Measurements from ENCODE around the gene TMEM129. TPM values are rescaled to one million over a fixed set of nuclear protein-coding genes. Genes with fewer than 3 reads are reported as not detected.

Gene TMEM129
- total RNA-seq (18.5 TPM), polyA plus RNA-seq (64.8 TPM)

- Histone ChIP-seq H3K27ac (ENCODE audit: low read depth) (peak within 1 kb of the TSS; percentile 81), H3K36me3 (ENCODE audit: insufficient read depth) (no peaks in the 10 kb centered on the region), H3K4me1 (ENCODE audit: insufficient read depth) (peaks cover 5% of the 10 kb centered on the region), H3K4me3 (ENCODE audit: low read depth, low read length) (peak within 1 kb of the TSS; percentile 56)
- WGBS = under 1% methylated on average over 83 of the region's 83 CpGs
- DNase-seq (ENCODE audit: extremely low spot score) = peak; percentile 87
Observed at GRCh38 chr4:1721003-1721665, at the start of gene TMEM129, which contains the start of gene TACC3. TSS of gene TMEM129 (minus strand) at chr4:1721323. CDS start at chr4:1720837, 486 bp downstream. TSS of gene TACC3 (plus strand) at chr4:1721521. CDS start at chr4:1723422, 1,901 bp downstream.

GRCh38 chr4:1770791-1771231 is 49.7 kb upstream of the TMEM129 start:
- H3K4me3 ChIP-seq (ENCODE audit: low read depth, low read length) = no peak overlapping the region
- WGBS = 88% methylated on average over 11 of the region's 11 CpGs
- H3K36me3 ChIP-seq (ENCODE audit: insufficient read depth) = no peaks in the 10 kb centered on the region
- DNase-seq (ENCODE audit: extremely low spot score) = no peak
- no peak overlapping the region for H3K27ac ChIP-seq (ENCODE audit: low read depth)
- peaks cover 2% of the 10 kb centered on the region for H3K4me1 ChIP-seq (ENCODE audit: insufficient read depth)

- Histone ChIP-seq H3K4me1 (ENCODE audit: insufficient read depth) (peaks cover 2% of the 10 kb centered on the region), H3K27ac (ENCODE audit: low read depth) (peak overlapping the region; percentile 86), H3K4me3 (ENCODE audit: low read depth, low read length) (no peak overlapping the region), H3K36me3 (ENCODE audit: insufficient read depth) (no peaks in the 10 kb centered on the region)
- no peak for DNase-seq (ENCODE audit: extremely low spot score)
- WGBS = 59% methylated on average over 33 of the region's 33 CpGs
Observed at GRCh38 chr4:1770245-1770644, 49.1 kb upstream of the TMEM129 start.

- Histone ChIP-seq H3K4me1 (ENCODE audit: insufficient read depth) (peaks cover 2% of the 10 kb centered on the region), H3K4me3 (ENCODE audit: low read depth, low read length) (no peak overlapping the region), H3K36me3 (ENCODE audit: insufficient read depth) (no peaks in the 10 kb centered on the region), H3K27ac (ENCODE audit: low read depth) (peak overlapping the region; percentile 86)
- DNase-seq (ENCODE audit: extremely low spot score) = no peak
- 84% methylated on average over 6 of the region's 6 CpGs for WGBS
Observed at GRCh38 chr4:1769692-1770091, 48.6 kb upstream of the TMEM129 start.

GRCh38 chr4:1768367-1769034 is 47.4 kb upstream of the TMEM129 start:
- 78% methylated on average over 23 of the region's 23 CpGs for WGBS
- Histone ChIP-seq H3K4me1 (ENCODE audit: insufficient read depth) (peaks cover 2% of the 10 kb centered on the region), H3K27ac (ENCODE audit: low read depth) (peak overlapping the region; percentile 86), H3K4me3 (ENCODE audit: low read depth, low read length) (no peak overlapping the region), H3K36me3 (ENCODE audit: insufficient read depth) (no peaks in the 10 kb centered on the region)
- DNase-seq (ENCODE audit: extremely low spot score) = peak; percentile 81

- no peak for DNase-seq (ENCODE audit: extremely low spot score)
- Histone ChIP-seq H3K4me1 (ENCODE audit: insufficient read depth) (peaks cover 2% of the 10 kb centered on the region), H3K36me3 (ENCODE audit: insufficient read depth) (no peaks in the 10 kb centered on the region), H3K4me3 (ENCODE audit: low read depth, low read length) (peak overlapping the region; percentile 53), H3K27ac (ENCODE audit: low read depth) (peak overlapping the region; percentile 65)
- WGBS = 19% methylated on average over 32 of the region's 32 CpGs
Observed at GRCh38 chr4:1767770-1768366, 46.7 kb upstream of the TMEM129 start.

- WGBS = under 1% methylated on average over 83 of the region's 84 CpGs
- H3K4me3 ChIP-seq (ENCODE audit: low read depth, low read length) = peak overlapping the region; percentile 53
- no peak for DNase-seq (ENCODE audit: extremely low spot score)
- peaks cover 2% of the 10 kb centered on the region for H3K4me1 ChIP-seq (ENCODE audit: insufficient read depth)
- H3K36me3 ChIP-seq (ENCODE audit: insufficient read depth) = no peaks in the 10 kb centered on the region
- no peak overlapping the region for H3K27ac ChIP-seq (ENCODE audit: low read depth)
Observed at GRCh38 chr4:1767061-1767769, 46.1 kb upstream of the TMEM129 start.

- no peaks in the 10 kb centered on the region for H3K36me3 ChIP-seq (ENCODE audit: insufficient read depth)
- 45% methylated on average over 41 of the region's 41 CpGs for WGBS
- H3K4me1 ChIP-seq (ENCODE audit: insufficient read depth) = peaks cover 2% of the 10 kb centered on the region
- peak overlapping the region; percentile 53 for H3K4me3 ChIP-seq (ENCODE audit: low read depth, low read length)
- no peak for DNase-seq (ENCODE audit: extremely low spot score)
- no peak overlapping the region for H3K27ac ChIP-seq (ENCODE audit: low read depth)
Observed at GRCh38 chr4:1766106-1767060, 45.3 kb upstream of the TMEM129 start.

GRCh38 chr4:1765409-1766072 is 44.4 kb upstream of the TMEM129 start:
- Histone ChIP-seq H3K36me3 (ENCODE audit: insufficient read depth) (no peaks in the 10 kb centered on the region), H3K4me1 (ENCODE audit: insufficient read depth) (peaks cover 2% of the 10 kb centered on the region), H3K27ac (ENCODE audit: low read depth) (no peak overlapping the region), H3K4me3 (ENCODE audit: low read depth, low read length) (no peak overlapping the region)
- DNase-seq (ENCODE audit: extremely low spot score) = no peak
- 83% methylated on average over 10 of the region's 10 CpGs for WGBS

- DNase-seq (ENCODE audit: extremely low spot score) = no peak
- H3K36me3 ChIP-seq (ENCODE audit: insufficient read depth) = no peaks in the 10 kb centered on the region
- peaks cover 2% of the 10 kb centered on the region for H3K4me1 ChIP-seq (ENCODE audit: insufficient read depth)
- 96% methylated on average over 9 of the region's 9 CpGs for WGBS
- H3K27ac ChIP-seq (ENCODE audit: low read depth) = no peak overlapping the region
- H3K4me3 ChIP-seq (ENCODE audit: low read depth, low read length) = no peak overlapping the region
Observed at GRCh38 chr4:1764670-1765069, 43.5 kb upstream of the TMEM129 start.

- H3K4me3 ChIP-seq (ENCODE audit: low read depth, low read length) = no peak overlapping the region
- peak overlapping the region; percentile 26 for H3K27ac ChIP-seq (ENCODE audit: low read depth)
- no peaks in the 10 kb centered on the region for H3K36me3 ChIP-seq (ENCODE audit: insufficient read depth)
- peaks cover 2% of the 10 kb centered on the region for H3K4me1 ChIP-seq (ENCODE audit: insufficient read depth)
- no peak for DNase-seq (ENCODE audit: extremely low spot score)
- WGBS = 9% methylated on average over 36 of the region's 36 CpGs
Observed at GRCh38 chr4:1763550-1764080, 42.5 kb upstream of the TMEM129 start.

GRCh38 chr4:1763070-1763549 is 42.0 kb upstream of the TMEM129 start:
- Histone ChIP-seq H3K27ac (ENCODE audit: low read depth) (no peak overlapping the region), H3K4me3 (ENCODE audit: low read depth, low read length) (no peak overlapping the region), H3K36me3 (ENCODE audit: insufficient read depth) (no peaks in the 10 kb centered on the region), H3K4me1 (ENCODE audit: insufficient read depth) (peaks cover 2% of the 10 kb centered on the region)
- DNase-seq (ENCODE audit: extremely low spot score) = no peak
- 23% methylated on average over 31 of the region's 31 CpGs for WGBS
